BE2C (cell line): Measurements from ENCODE around the gene MAGEB1.

Source experiments
- DNase-seq: peaks from one replicate; pipeline ENCODE4 v3.0.0-alpha.2; 2020
- H3K27me3 ChIP-seq: fragments of 250-450 bp; sonication (Bioruptor Pico); 2 replicates; pipeline ENCODE4 v1.5.1; 2020; ENCODE audit warnings: mild to moderate bottlenecking
- H3K36me3 ChIP-seq: fragments of 250-450 bp; sonication (Bioruptor Pico); 2 replicates; pipeline ENCODE4 v1.5.1; 2020; ENCODE audit warnings: mild to moderate bottlenecking
- H3K4me1 ChIP-seq: fragments of 250-450 bp; sonication (Bioruptor Pico); 2 replicates; pipeline ENCODE4 v1.5.1; 2020
- H3K4me3 ChIP-seq: 2 replicates; pipeline ENCODE4 v1.5.1; 2011; ENCODE audit warnings: low read depth, low read length
- H3K9me3 ChIP-seq: fragments of 250-450 bp; sonication (Bioruptor Pico); 2 replicates; pipeline ENCODE4 v1.5.1; 2020
- CTCF ChIP-seq: IDR thresholded peaks from 2 replicates; pipeline ENCODE4 v1.5.1; 2012; ENCODE audit warnings: mild to moderate bottlenecking, low read depth, low read length

The MAGEB1 gene

DNA sequence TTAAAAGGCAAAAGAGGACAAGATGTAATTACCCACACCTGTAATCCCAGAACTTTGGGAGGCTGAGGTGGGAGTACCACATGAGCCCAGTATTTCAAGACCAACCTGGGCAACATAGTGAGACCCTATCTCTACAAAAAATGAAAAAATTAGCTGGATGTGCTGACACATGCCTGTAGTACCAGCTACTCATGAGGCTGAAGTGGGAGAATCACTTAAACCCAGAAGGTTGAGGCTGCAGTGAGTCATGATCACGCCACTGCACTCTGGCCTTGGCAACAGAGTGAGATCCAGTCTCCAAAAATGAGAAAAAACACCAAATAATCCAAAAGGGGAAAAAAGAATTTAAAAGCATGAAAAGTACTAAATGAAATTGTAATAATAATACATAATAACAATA lies 31.4 kb downstream of the MAGEB1 start:
- Histone ChIP-seq H3K4me1 (no peaks in the 10 kb centered on the region), H3K9me3 (no peaks in the 10 kb centered on the region), H3K4me3 (no peak overlapping the region)

DNA sequence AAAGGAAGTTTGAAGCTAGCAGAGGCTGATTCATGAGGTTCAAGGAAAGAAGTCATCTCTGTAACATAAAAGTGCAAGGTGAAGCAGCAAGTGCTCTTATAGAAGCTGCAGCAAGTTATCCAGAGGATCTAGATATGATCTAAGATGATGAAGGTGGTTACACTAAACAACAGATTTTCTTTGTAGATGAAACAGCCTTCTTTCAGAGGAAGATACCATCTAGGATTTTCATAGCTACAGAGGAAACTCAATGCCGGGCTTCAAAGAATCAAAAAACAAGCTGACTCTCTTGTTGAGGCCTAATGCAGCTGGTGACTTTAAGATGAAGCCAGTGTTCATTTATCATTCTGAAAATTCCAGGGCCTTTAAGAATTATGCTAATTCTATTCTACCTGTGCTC lies 33.5 kb downstream of the MAGEB1 start:
- no peaks in the 10 kb centered on the region for H3K9me3 ChIP-seq
- no peak overlapping the region for H3K4me3 ChIP-seq
- no peaks in the 10 kb centered on the region for H3K36me3 ChIP-seq
- no peak for DNase-seq
- no peaks in the 10 kb centered on the region for H3K27me3 ChIP-seq
- TF ChIP-seq CTCF = no peak
- H3K4me1 ChIP-seq = no peaks in the 10 kb centered on the region

More for the DNA sequence above, 31.4 kb downstream of the MAGEB1 start:
- H3K27me3 ChIP-seq = no peaks in the 10 kb centered on the region
- DNase-seq = no peak
- no peaks in the 10 kb centered on the region for H3K36me3 ChIP-seq
- no peak for TF ChIP-seq CTCF

- no peak for TF ChIP-seq CTCF
- H3K36me3 ChIP-seq = no peaks in the 10 kb centered on the region
- no peaks in the 10 kb centered on the region for H3K27me3 ChIP-seq
- no peak overlapping the region for H3K4me3 ChIP-seq
- no peak for DNase-seq
- no peaks in the 10 kb centered on the region for H3K4me1 ChIP-seq
- no peaks in the 10 kb centered on the region for H3K9me3 ChIP-seq
Measured at GRCh38 chrX:30282527-30282926, 35.6 kb downstream of the MAGEB1 start.

- no peak for DNase-seq
- Histone ChIP-seq H3K4me3 (no peak overlapping the region), H3K27me3 (no peaks in the 10 kb centered on the region), H3K36me3 (no peaks in the 10 kb centered on the region), H3K4me1 (no peaks in the 10 kb centered on the region), H3K9me3 (no peaks in the 10 kb centered on the region)
- TF ChIP-seq CTCF = no peak
Measured at GRCh38 chrX:30283456-30284200, 36.7 kb downstream of the MAGEB1 start.

GRCh38 chrX:30296408-30297254 lies 49.7 kb downstream of the MAGEB1 start:
- no peaks in the 10 kb centered on the region for H3K9me3 ChIP-seq
- H3K27me3 ChIP-seq = no peaks in the 10 kb centered on the region
- no peak for TF ChIP-seq CTCF
- H3K4me1 ChIP-seq = no peaks in the 10 kb centered on the region
- no peak overlapping the region for H3K4me3 ChIP-seq
- H3K36me3 ChIP-seq = no peaks in the 10 kb centered on the region
- no peak for DNase-seq

DNA sequence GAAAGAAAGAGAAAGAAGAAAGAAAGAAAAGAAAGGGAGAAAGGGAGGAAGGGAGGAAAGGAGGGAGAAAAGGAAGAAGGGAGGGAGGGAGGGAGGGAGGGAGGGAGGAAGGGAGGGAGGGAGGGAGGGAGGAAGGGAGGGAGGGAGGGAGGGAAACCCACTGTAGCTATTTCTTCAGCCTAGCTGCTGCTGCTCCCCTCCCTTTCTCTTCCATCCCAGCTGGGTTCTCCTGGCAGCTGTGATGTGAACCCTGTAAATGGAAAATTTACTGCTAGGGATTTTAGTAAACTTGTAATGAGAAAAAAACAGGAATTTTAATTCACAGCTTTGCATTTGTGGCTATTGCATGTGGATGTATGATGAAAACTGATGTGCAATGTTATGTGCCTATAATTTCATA lies 54.3 kb downstream of the MAGEB1 start:
- no peaks in the 10 kb centered on the region for H3K9me3 ChIP-seq
- H3K4me1 ChIP-seq = no peaks in the 10 kb centered on the region
- no peak for DNase-seq
- no peak for TF ChIP-seq CTCF
- no peaks in the 10 kb centered on the region for H3K27me3 ChIP-seq
- H3K36me3 ChIP-seq = no peaks in the 10 kb centered on the region
- H3K4me3 ChIP-seq = no peak overlapping the region
